Upper lobe of right lung (tissue), 1 donor: ENCODE data around the gene NEDD8. TPM values are rescaled to one million over a fixed set of nuclear protein-coding genes. Genes with fewer than 3 reads are reported as not detected.
A peak's percentile ranks its signal among the peaks of the same experiment; 100 is the strongest.

ENCODE experiments used
- ATAC-seq: fragments of 200-7000 bp; cut with Tn5 transposase; one replicate; pipeline ENCODE4 v1.9.1; 2020; ENCODE audit warnings: mild to moderate bottlenecking, moderate library complexity
- DNase-seq: peaks from one replicate; pipeline ENCODE4 v3.0.0-alpha.2; 2020
- H3K27ac ChIP-seq: fragments of 200-600 bp; one replicate; pipeline ENCODE4 v1.8.0; 2022
- H3K27me3 ChIP-seq: fragments of 200-600 bp; one replicate; pipeline ENCODE4 v1.8.0; 2022; ENCODE audit warnings: mild to moderate bottlenecking
- H3K36me3 ChIP-seq: fragments of 200-600 bp; one replicate; pipeline ENCODE4 v1.8.0; 2022
- H3K4me1 ChIP-seq: fragments of 200-600 bp; one replicate; pipeline ENCODE4 v1.8.0; 2022
- H3K4me3 ChIP-seq: fragments of 200-600 bp; one replicate; pipeline ENCODE4 v1.8.0; 2022; ENCODE audit warnings: mild to moderate bottlenecking
- H3K9me3 ChIP-seq: fragments of 200-600 bp; one replicate; pipeline ENCODE4 v1.8.0; 2022
- intact Hi-C: fragments of 100-400 bp; cut with DNase I; formaldehyde crosslinking; loops from one replicate; pipeline ENCODE4 v1.11.0; 2022
- total RNA-seq: library from RNA; stranded (reverse); fragmentation: NEBNext Ultra II Directional; extraction: Animal tissue kit (Norgen Biotek cat#: 25700); gene quantifications from one replicate; pipeline ENCODE4 v1.2.1, GENCODE V29; 2021
- TF ChIP-seq, protein P1 (sequence below): fragments of 200-600 bp; IDR thresholded peaks from one replicate; pipeline ENCODE4 v1.8.0; 2022; ENCODE audit warnings: antibody characterized with exemption
- donor health status: DM: no; HTN: yes; CAD: no; lungs with severe emphysema.

The NEDD8 gene
- total RNA-seq, 1 donor from 2014 or later, result 142 TPM

DNA sequence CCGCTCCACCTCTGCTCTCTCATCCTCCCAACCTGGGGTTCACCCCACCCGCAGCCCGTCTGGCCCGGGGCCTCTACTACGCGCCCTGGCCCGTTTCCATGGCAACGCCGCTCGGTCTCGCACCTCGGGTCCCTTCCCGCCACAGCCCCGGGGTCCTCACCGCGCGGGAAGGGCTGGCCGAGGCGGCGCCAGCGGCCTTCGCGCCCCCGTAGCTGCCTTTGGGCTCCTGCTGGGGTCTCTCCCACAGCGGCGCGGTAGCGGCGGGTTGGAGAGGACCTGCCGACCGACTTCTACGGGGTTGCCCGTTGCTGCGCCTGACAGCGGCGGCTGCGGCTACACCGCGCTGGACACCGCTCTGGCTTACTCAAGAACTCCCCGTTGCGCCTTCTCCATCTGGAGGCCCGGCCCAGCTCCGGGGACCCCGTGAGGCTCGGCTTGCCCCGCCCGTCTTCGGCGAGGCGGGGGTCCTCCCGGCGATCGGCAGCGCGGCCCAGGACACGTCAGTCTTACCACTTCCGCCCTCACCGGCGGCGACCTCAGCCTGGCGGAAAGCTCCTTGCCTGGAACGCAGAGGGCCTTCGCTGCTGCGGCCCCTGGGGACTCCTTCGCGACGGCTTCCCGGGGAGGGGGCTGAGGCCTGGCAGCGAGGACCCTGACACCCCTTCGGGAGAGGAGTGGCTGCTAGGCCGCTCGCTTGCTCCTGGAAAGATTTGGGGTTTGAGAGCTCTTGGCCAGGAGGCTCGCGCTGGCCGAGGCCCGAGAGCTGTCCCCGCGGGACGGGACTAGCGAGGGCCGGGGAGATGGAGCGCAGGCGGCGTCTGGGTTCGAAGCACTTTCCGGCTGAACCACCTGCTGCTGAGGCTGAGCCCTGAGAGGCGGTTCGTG, 36.7 kb downstream of the NEDD8 start, which contains the start of gene TM9SF1:
Gene TM9SF1 (minus strand): TSS at position 256 of the 885 bp plus-strand sequence. CDS start 422 bp downstream, outside the sequence.
- intact Hi-C loops, result no loop called here
- DNase-seq (peak; percentile 96), ATAC-seq (peak; percentile 97)
- TF ChIP-seq, protein P1, sequence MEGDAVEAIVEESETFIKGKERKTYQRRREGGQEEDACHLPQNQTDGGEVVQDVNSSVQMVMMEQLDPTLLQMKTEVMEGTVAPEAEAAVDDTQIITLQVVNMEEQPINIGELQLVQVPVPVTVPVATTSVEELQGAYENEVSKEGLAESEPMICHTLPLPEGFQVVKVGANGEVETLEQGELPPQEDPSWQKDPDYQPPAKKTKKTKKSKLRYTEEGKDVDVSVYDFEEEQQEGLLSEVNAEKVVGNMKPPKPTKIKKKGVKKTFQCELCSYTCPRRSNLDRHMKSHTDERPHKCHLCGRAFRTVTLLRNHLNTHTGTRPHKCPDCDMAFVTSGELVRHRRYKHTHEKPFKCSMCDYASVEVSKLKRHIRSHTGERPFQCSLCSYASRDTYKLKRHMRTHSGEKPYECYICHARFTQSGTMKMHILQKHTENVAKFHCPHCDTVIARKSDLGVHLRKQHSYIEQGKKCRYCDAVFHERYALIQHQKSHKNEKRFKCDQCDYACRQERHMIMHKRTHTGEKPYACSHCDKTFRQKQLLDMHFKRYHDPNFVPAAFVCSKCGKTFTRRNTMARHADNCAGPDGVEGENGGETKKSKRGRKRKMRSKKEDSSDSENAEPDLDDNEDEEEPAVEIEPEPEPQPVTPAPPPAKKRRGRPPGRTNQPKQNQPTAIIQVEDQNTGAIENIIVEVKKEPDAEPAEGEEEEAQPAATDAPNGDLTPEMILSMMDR, result no peak
- no peaks in the 10 kb centered on the region for H3K9me3 ChIP-seq
- peak within 1 kb of the TSS; percentile 100 for H3K27ac ChIP-seq
- H3K4me3 ChIP-seq, result peak within 1 kb of the TSS; percentile 89
- no peaks in the 10 kb centered on the region for H3K27me3 ChIP-seq
- H3K36me3 ChIP-seq, result peaks cover 26% of the 10 kb centered on the region
- H3K4me1 ChIP-seq, result peaks cover 25% of the 10 kb centered on the region

DNA sequence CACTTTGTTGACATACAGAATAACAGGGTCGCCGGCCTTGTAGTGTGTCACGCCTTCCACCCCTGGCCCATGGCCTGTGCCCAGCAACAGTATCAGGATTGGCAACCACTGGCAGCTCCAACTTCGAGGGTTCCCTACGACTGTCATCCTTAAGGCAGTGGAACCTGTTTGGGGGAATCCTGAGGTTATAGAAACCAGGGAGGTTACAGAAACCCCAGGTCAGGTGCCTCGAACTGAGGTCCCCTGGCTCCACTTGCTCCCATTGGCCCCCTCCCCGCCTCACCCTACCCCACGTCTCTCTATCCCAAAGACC, 37.3 kb downstream of the NEDD8 start:
- peaks cover 25% of the 10 kb centered on the region for H3K4me1 ChIP-seq
- TF ChIP-seq, protein P1, result no peak
- no peaks in the 10 kb centered on the region for H3K27me3 ChIP-seq
- DNase-seq, result no peak
- intact Hi-C loops, result no loop called here
- H3K4me3 ChIP-seq, result peak overlapping the region; percentile 89
- peak overlapping the region; percentile 100 for H3K27ac ChIP-seq
- no peaks in the 10 kb centered on the region for H3K9me3 ChIP-seq
- peaks cover 26% of the 10 kb centered on the region for H3K36me3 ChIP-seq
- no peak for ATAC-seq

DNA sequence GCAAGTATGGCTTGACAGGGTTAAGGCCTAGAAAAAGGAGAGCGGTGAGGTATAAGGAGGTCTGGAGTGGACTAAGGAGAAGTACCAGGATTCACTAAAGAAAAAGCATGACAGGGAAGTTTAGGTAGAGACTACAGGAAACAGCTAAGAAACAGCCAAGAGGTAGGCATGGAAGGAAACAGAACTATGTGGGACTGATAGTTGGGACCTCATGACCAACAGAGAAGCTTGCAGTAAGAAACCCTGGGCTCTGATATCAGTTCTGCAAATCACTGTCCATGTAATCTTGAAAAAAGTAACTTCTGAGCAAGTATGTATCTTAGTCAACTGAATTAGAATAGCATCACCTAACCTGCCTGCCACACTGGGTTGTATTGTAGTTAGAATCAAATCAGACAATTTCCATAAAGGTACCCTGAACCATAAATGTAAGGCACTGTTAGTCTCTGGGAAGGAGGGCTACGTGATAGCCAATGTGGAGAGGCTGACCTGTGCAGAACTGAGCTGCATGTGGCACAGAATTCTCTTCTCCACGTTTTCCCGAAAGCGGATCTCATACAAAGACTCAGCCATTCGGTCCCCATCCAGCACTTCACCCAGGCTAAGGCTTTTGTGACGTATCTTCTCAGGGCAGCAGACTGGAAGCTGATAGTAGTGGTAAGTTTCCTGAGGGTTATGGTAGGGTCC, 37.8 kb downstream of the NEDD8 start:
- DNase-seq (no peak), ATAC-seq (no peak)
- H3K4me3 ChIP-seq, result peak overlapping the region; percentile 89
- H3K4me1 ChIP-seq, result peaks cover 26% of the 10 kb centered on the region
- H3K27me3 ChIP-seq, result no peaks in the 10 kb centered on the region
- intact Hi-C loops, result no loop called here
- TF ChIP-seq, protein P1, result no peak
- peak overlapping the region; percentile 100 for H3K27ac ChIP-seq
- no peaks in the 10 kb centered on the region for H3K9me3 ChIP-seq
- H3K36me3 ChIP-seq, result peaks cover 23% of the 10 kb centered on the region

DNA sequence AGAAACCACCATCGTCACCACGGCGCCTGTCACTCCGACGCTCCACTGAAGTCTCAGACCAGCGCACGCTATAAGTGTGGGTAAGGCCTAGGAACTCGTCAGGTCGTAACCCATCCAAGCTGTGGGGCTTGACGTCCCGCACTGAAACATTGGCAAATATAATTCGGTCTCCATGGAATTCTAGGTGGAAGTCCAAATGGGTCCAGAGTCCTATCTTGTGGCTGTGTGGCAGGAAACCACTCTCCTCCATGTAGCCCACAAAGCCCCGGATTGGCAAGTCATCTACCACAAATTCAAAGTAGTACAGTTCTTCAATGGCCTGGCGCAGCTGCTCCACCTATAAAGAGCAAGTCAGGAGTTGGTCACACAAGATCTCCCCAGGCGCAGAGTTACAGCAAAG, 39.2 kb downstream of the NEDD8 start:
- no peaks in the 10 kb centered on the region for H3K27me3 ChIP-seq
- ATAC-seq (no peak), DNase-seq (no peak)
- H3K4me1 ChIP-seq, result peaks cover 29% of the 10 kb centered on the region
- no peak overlapping the region for H3K4me3 ChIP-seq
- H3K9me3 ChIP-seq, result no peaks in the 10 kb centered on the region
- intact Hi-C loops, result no loop called here
- H3K36me3 ChIP-seq, result peaks cover 22% of the 10 kb centered on the region
- TF ChIP-seq, protein P1, result no peak
- H3K27ac ChIP-seq, result no peak overlapping the region

DNA sequence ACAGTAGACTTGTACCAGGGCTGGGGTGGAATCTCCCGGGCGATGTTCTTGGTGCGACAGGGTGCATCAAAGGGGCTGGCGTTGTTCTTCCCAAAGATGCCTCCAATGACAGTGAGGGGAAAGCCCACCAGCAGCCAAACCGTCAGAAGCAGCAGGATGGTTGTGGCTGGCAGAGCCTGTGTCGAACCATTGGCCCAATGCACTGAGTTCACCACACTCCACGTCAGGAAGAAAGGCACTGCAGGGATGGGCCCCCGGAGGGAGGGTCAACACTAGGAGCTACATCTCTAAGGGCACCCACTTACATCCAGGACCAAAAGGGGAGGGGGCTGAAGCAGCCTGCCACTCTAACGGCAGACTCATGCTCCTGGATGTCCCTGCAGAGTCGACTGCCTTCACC, 41.8 kb downstream of the NEDD8 start:
- Histone ChIP-seq H3K27me3 (no peaks in the 10 kb centered on the region), H3K4me1 (peaks cover 28% of the 10 kb centered on the region), H3K4me3 (no peak overlapping the region), H3K27ac (no peak overlapping the region), H3K36me3 (peaks cover 34% of the 10 kb centered on the region), H3K9me3 (no peaks in the 10 kb centered on the region)
- ATAC-seq (no peak), DNase-seq (no peak)
- TF ChIP-seq, protein P1, result no peak
- intact Hi-C loops, result no loop called here
